Adrenal gland (tissue), 12 donors: ENCODE results near the gene POLR1E. TPM values are rescaled to one million over a fixed set of nuclear protein-coding genes. Genes with fewer than 3 reads are reported as not detected.
A peak's percentile ranks its signal among the peaks of the same experiment; 100 is the strongest.

Experiments
- DNase-seq, 7 donors: peaks; one replicate each; pipeline ENCODE4 v3.0.0-alpha.2; 2019 to 2020
- H3K27ac ChIP-seq, 5 donors: fragments of 200-600 bp; sonication (generic) in 4 of 5; 1 replicate in 3 of 5; 2 replicates in 2 of 5; pipeline versions ENCODE4 v1.5.1 to v1.8.0; 2016 to 2020; ENCODE audit warnings: mild to moderate bottlenecking in 1 of 5
- H3K27me3 ChIP-seq: fragments of 200-600 bp; 2 replicates; pipeline ENCODE4 v1.8.0; 2021
- H3K36me3 ChIP-seq, 2 donors: fragments of 200-600 bp; replicated peaks in 1 of 2; 1 replicate in 1 of 2; 2 replicates in 1 of 2; pipeline versions ENCODE4 v1.5.1 to v1.8.0; 2018 to 2022
- H3K4me1 ChIP-seq, 2 donors: fragments of 200-600 bp; replicated peaks in 1 of 2; 1 replicate in 1 of 2; 2 replicates in 1 of 2; pipeline versions ENCODE4 v1.5.1 to v1.8.0; 2018 to 2021
- H3K4me3 ChIP-seq, 4 donors: fragments of 200-600 bp; sonication (generic) in 3 of 4; one replicate each; pipeline ENCODE4 v1.5.1; 2016 to 2018
- H3K9me3 ChIP-seq, 3 donors: fragments of 200-600 bp; sonication (generic) in 1 of 3; replicated peaks in 1 of 3; 1 replicate in 2 of 3; 2 replicates in 1 of 3; pipeline versions ENCODE4 v1.5.1 to v1.8.0; 2016 to 2021
- POLR2A ChIP-seq, 2 donors: fragments of 450-650 bp; IDR thresholded peaks; one replicate each; pipeline ENCODE4 v1.6.1; 2017; ENCODE audit warnings: antibody characterized with exemption in 2 of 2, mild to moderate bottlenecking in 2 of 2, moderate library complexity in 1 of 2
- WGBS, 4 donors: extraction: QIAGEN DNeasy Blood & Tissue Kit in 2 of 4; methylation state at CpG; one replicate each; pipeline versions ENCODE4 v1.1.5 to v1.1.7; 2013 to 2017; 5-methylcytosine and 5-hydroxymethylcytosine counted together
- intact Hi-C, 2 donors: fragments of 100-400 bp; cut with DNase I; formaldehyde crosslinking; loops; one replicate each; pipeline versions ENCODE4 v1.14.1 to v1.15.0; 2022 to 2023
- polyA plus RNA-seq, 3 donors: library from polyadenylated mRNA; stranded (reverse); fragments of 200-250 nt in 2 of 3; fragments of 350-450 nt in 1 of 3; fragmentation: Illumina TruSeq in 1 of 3; extraction: RNeasy Lipid Tissue Mini Kit (QIAGEN cat#74804) in 1 of 3; gene quantifications; one replicate each; pipeline ENCODE4 v1.2.3, GENCODE V29; 2013 to 2014
- total RNA-seq, 9 donors: library from RNA; depleted of rRNA in 4 of 9; stranded (reverse); fragments of >200 nt in 4 of 9; fragments of 120-200 nt in 1 of 9; fragmentation: NEBNext Ultra II Directional in 1 of 9; extraction: Animal tissue kit (Norgen Biotek cat#: 25700) in 1 of 9; gene quantifications; one replicate each; pipeline versions ENCODE4 v1.1.0 to v1.2.4, GENCODE V29; 2013 to 2023
- TF ChIP-seq, protein P1 (sequence below), 6 experiments: fragments of 450-650 bp in 4 of 6; fragments of 200-600 bp in 2 of 6; sonication (generic) in 1 of 6; IDR thresholded peaks; 1 replicate in 5 of 6; 2 replicates in 1 of 6; pipeline versions ENCODE4 v1.5.1 to v1.8.0; 2016 to 2021; ENCODE audit warnings: antibody characterized with exemption in 6 of 6, mild to moderate bottlenecking in 2 of 6, moderate library complexity in 1 of 6
- donor health status: healthy with polysubstance abuse.
- donor health status: Bipolar disorder and iron deficiency.
- donor health status: DM: yes; HTN: yes; CAD: no.
- donor health status: DM: no; HTN: no; CAD: no.
- donor health status: DM: no; HTN: no; CAD: no.
- donor health status: DM: yes; HTN: yes; CAD: no.

Gene POLR1E
- total and polyA plus RNA-seq, 12 donors = 12.6 to 113 (median 20.9) TPM

DNA sequence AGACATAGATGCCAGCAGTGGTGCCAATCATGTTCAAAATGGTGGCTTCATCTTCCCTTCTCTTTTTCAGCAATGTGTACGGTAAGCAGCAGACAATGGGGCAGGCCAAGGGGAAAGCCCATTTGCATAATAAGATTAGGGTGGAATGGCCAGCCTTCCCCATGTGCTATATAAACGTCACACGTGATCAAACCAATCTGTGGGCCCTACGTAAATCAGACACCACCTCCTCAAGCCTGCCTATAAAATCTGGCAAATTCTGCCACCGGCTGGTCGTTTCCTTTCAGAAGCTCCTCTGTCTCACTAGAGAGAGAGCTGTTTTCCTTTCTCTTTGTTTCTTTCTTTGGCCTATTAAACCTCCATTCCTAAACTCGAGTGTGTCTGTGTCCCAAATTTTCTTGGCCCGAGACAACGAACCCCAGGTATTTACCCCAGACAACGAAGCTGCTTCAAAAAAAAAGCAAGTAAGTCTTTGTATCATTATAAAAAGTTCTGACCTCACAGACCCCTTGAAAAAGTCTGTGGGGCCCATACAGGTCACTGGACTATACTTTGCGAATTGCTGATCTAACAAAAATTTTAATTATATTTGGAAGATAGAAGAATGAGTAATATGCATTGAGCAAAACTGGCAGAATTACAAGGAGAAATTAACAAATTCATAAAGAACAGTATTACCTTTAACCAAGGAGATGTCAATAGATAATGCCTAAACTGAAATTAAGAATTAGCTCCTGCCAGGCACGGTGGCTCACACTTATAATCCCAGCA lies 35.7 kb upstream of the POLR1E start:
- WGBS, 4 donors = 83 to 89% (median 86%) methylated on average over 12 of the region's 12 CpGs
- peaks cover 3 to 22% of the 10 kb centered on the region in 2 donors for H3K4me1 ChIP-seq
- peak in 2 of 7 donors; percentile 0 to 51 for DNase-seq
- H3K27me3 ChIP-seq = no peaks in the 10 kb centered on the region
- H3K36me3 ChIP-seq = no peaks in the 10 kb centered on the region
- TF ChIP-seq, protein P1, sequence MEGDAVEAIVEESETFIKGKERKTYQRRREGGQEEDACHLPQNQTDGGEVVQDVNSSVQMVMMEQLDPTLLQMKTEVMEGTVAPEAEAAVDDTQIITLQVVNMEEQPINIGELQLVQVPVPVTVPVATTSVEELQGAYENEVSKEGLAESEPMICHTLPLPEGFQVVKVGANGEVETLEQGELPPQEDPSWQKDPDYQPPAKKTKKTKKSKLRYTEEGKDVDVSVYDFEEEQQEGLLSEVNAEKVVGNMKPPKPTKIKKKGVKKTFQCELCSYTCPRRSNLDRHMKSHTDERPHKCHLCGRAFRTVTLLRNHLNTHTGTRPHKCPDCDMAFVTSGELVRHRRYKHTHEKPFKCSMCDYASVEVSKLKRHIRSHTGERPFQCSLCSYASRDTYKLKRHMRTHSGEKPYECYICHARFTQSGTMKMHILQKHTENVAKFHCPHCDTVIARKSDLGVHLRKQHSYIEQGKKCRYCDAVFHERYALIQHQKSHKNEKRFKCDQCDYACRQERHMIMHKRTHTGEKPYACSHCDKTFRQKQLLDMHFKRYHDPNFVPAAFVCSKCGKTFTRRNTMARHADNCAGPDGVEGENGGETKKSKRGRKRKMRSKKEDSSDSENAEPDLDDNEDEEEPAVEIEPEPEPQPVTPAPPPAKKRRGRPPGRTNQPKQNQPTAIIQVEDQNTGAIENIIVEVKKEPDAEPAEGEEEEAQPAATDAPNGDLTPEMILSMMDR (IDR thresholded peaks at IDR 0.05) = no peak
- no peak for TF ChIP-seq POLR2A (IDR thresholded peaks at IDR 0.05)
- intact Hi-C loops = no loop called here
- no peak overlapping the region for H3K4me3 ChIP-seq
- H3K9me3 ChIP-seq = no peaks in the 10 kb centered on the region
- no peak overlapping the region for H3K27ac ChIP-seq

DNA sequence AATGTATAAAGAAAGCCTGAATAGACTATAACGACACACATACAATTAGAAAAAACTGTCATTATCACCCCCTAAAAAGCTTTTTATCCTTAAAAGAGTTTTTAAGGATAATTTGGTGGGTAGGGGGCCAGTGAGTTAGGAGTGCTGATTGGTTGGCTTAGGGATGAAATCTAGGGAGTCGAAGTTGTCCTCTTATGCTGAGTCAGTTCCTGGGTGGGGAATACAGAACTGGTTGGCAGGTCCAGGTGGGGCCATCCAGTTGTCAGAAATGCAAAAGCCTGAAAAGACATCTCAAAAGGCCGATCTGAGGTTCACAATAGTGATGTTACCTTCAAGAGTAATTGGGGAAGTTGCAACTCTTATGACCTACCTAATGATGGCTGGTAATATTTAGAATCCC lies 34.1 kb upstream of the POLR1E start:
- no peak for TF ChIP-seq POLR2A (IDR thresholded peaks at IDR 0.05)
- TF ChIP-seq, protein P1 (IDR thresholded peaks at IDR 0.05) = no peak
- 58 to 66% (median 64%) methylated on average over 3 of the region's 3 CpGs for WGBS, 4 donors
- intact Hi-C loops = no loop called here
- Histone ChIP-seq H3K4me1 (peaks cover 7 to 32% of the 10 kb centered on the region in 2 donors), H3K27me3 (no peaks in the 10 kb centered on the region), H3K36me3 (no peaks in the 10 kb centered on the region), H3K4me3 (no peak overlapping the region), H3K9me3 (no peaks in the 10 kb centered on the region), H3K27ac (peak overlapping the region in 2 of 5 donors; percentile 11 to 44)
- DNase-seq = peak in 1 of 7 donors; percentile 30

DNA sequence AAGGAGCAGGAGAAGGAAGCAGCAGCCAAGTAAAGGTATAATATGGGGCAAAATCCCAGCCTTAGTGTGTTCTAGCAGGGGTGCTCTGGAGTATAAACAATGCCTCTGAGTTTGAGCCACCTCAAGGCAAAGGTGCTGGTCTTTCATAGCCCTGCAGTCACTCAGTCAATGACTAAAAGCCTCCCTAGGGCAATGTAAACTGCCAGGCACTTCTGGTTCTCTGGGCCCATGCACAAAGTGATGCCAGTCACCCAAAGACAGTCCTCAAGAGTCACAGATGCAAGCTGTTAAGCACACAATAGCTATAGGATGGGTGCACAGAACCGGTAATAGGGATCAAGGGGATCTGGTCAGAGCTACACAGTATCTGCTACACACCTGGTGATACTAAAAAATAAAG lies 33.1 kb upstream of the POLR1E start:
- H3K9me3 ChIP-seq = no peaks in the 10 kb centered on the region
- TF ChIP-seq, protein P1 (IDR thresholded peaks at IDR 0.05) = no peak
- TF ChIP-seq POLR2A (IDR thresholded peaks at IDR 0.05) = no peak
- peak in 2 of 7 donors; percentile 16 to 23 for DNase-seq
- no peaks in the 10 kb centered on the region for H3K27me3 ChIP-seq
- intact Hi-C loops = no loop called here
- no peaks in the 10 kb centered on the region for H3K36me3 ChIP-seq
- peaks cover 11 to 34% of the 10 kb centered on the region in 2 donors for H3K4me1 ChIP-seq
- WGBS, 4 donors = 90 to 100% (median 95%) methylated on average over 1 of the region's 1 CpG
- H3K27ac ChIP-seq = peak overlapping the region in 2 of 5 donors; percentile 11 to 26
- no peak overlapping the region for H3K4me3 ChIP-seq

DNA sequence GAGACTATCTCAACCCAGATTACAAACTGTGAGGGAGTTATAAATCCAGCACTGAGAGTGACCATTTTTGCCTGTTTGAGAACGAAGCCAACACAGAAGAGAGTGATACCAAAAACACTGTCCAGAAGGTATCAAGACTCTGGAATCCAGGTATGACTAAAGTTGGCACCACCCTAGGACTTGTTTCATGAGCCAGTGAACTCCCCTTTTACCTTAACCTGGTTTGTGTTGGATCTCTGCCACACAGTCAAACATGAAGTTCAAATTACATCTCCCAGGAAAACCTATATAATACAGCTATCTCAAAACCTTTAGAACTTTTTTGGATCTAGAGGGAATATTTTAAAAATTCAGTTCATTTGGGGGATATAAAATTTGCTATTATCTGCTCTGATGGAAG lies 31.9 kb upstream of the POLR1E start:
- intact Hi-C loops = no loop called here
- DNase-seq = no peak
- peaks cover 11 to 40% of the 10 kb centered on the region in 2 donors for H3K4me1 ChIP-seq
- H3K9me3 ChIP-seq = no peaks in the 10 kb centered on the region
- H3K27me3 ChIP-seq = no peaks in the 10 kb centered on the region
- 80 to 96% (median 89%) methylated on average over 1 of the region's 1 CpG for WGBS, 4 donors
- no peak for TF ChIP-seq POLR2A (IDR thresholded peaks at IDR 0.05)
- TF ChIP-seq, protein P1 (IDR thresholded peaks at IDR 0.05) = no peak
- no peaks in the 10 kb centered on the region for H3K36me3 ChIP-seq
- H3K27ac ChIP-seq = no peak overlapping the region
- no peak overlapping the region for H3K4me3 ChIP-seq
